ENCODE results near the gene ACSM5.
"Not testable (repeated sequence)": the region's sequence is repeated elsewhere in the genome, so short reads cannot be mapped to it uniquely, and the experiment has no call there.

- not testable (repeated sequence) for TF ChIP-seq CBX8 (IDR thresholded peaks at IDR 0.05; ENCODE audit: borderline replicate concordance, low read depth, low read length); GABPA (IDR thresholded peaks at IDR 0.05; ENCODE audit: borderline replicate concordance, insufficient read depth, low read length); CTCF (IDR thresholded peaks at IDR 0.05; ENCODE audit: control extremely low read depth in 1 of 3, insufficient read depth in 1 of 3, low read depth in 1 of 3, low read length in 3 of 3); SP1 (IDR thresholded peaks at IDR 0.05; ENCODE audit: low read depth, low read length); POLR2AphosphoS5 (IDR thresholded peaks at IDR 0.05; ENCODE audit: low read depth, low read length); EZH2 (IDR thresholded peaks at IDR 0.05; ENCODE audit: low read depth, low read length, severe bottlenecking); YY1 (IDR thresholded peaks at IDR 0.05; ENCODE audit: low read depth, low read length); CBX5 (IDR thresholded peaks at IDR 0.05; ENCODE audit: low read depth, low read length); POLR2A (IDR thresholded peaks at IDR 0.05; ENCODE audit: control extremely low read depth in 1 of 2, low read depth in 2 of 2, low read length in 2 of 2); POU5F1 (IDR thresholded peaks at IDR 0.05; ENCODE audit: low read depth, low read length); JUND (IDR thresholded peaks at IDR 0.05; ENCODE audit: low read length)
These were observed 51.0 kb downstream of the ACSM5 start for GRCh38 chr16:20460313-20460712.
